Neuron (in vitro differentiated cells): ENCODE data around the gene JUNB.

ENCODE experiments used
- H2AFZ ChIP-seq: one replicate; pipeline ENCODE4 v1.6.1; 2013; ENCODE audit warnings: low read depth, mild to moderate bottlenecking, inconsistent platforms, low read length, moderate library complexity
- H3K27me3 ChIP-seq: one replicate; pipeline ENCODE4 v1.6.1; 2013; ENCODE audit warnings: low read length; ENCODE audit not compliant: insufficient read depth
- H3K36me3 ChIP-seq: one replicate; pipeline ENCODE4 v1.6.1; 2013; ENCODE audit warnings: low read length; ENCODE audit not compliant: insufficient read depth
- H3K4me1 ChIP-seq: one replicate; pipeline ENCODE4 v1.6.1; 2013; ENCODE audit warnings: low read length; ENCODE audit not compliant: insufficient read depth
- H3K4me3 ChIP-seq: 2 replicates; pipeline ENCODE4 v1.5.1; 2013; ENCODE audit warnings: mild to moderate bottlenecking, low read length, moderate library complexity
- H3K9me3 ChIP-seq: one replicate; pipeline ENCODE4 v1.6.1; 2013; ENCODE audit warnings: low read length

JUNB gene

GRCh38 chr19:12778905-12779161, 12.5 kb upstream of the JUNB start:
- no peak overlapping the region for H2AFZ ChIP-seq
- H3K27me3 ChIP-seq = no peaks in the 10 kb centered on the region
- H3K4me3 ChIP-seq = peak overlapping the region; percentile 50
- no peaks in the 10 kb centered on the region for H3K36me3 ChIP-seq
- no peaks in the 10 kb centered on the region for H3K9me3 ChIP-seq
- H3K4me1 ChIP-seq = peaks cover 46% of the 10 kb centered on the region

- Histone ChIP-seq H3K36me3 (no peaks in the 10 kb centered on the region), H2AFZ (no peak overlapping the region), H3K4me1 (peaks cover 51% of the 10 kb centered on the region), H3K9me3 (no peaks in the 10 kb centered on the region), H3K4me3 (no peak overlapping the region), H3K27me3 (no peaks in the 10 kb centered on the region)
Measured at GRCh38 chr19:12779162-12779993, 11.9 kb upstream of the JUNB start.

- Histone ChIP-seq H3K27me3 (no peaks in the 10 kb centered on the region), H3K4me3 (no peak overlapping the region), H2AFZ (peak overlapping the region; percentile 31), H3K4me1 (peaks cover 65% of the 10 kb centered on the region), H3K9me3 (no peaks in the 10 kb centered on the region), H3K36me3 (no peaks in the 10 kb centered on the region)
Measured at GRCh38 chr19:12782174-12782423, 9.2 kb upstream of the JUNB start.

- Histone ChIP-seq H3K9me3 (no peaks in the 10 kb centered on the region), H3K27me3 (no peaks in the 10 kb centered on the region), H2AFZ (peak overlapping the region; percentile 31), H3K4me3 (peak overlapping the region; percentile 44), H3K36me3 (no peaks in the 10 kb centered on the region), H3K4me1 (peaks cover 61% of the 10 kb centered on the region)
Measured at GRCh38 chr19:12782424-12783290, 8.6 kb upstream of the JUNB start.

GRCh38 chr19:12783291-12783848, 7.9 kb upstream of the JUNB start:
- Histone ChIP-seq H3K36me3 (no peaks in the 10 kb centered on the region), H2AFZ (no peak overlapping the region), H3K9me3 (no peaks in the 10 kb centered on the region), H3K4me1 (peaks cover 58% of the 10 kb centered on the region), H3K4me3 (no peak overlapping the region), H3K27me3 (no peaks in the 10 kb centered on the region)

GRCh38 chr19:12783849-12784393, 7.4 kb upstream of the JUNB start:
- Histone ChIP-seq H3K9me3 (no peaks in the 10 kb centered on the region), H3K27me3 (no peaks in the 10 kb centered on the region), H3K36me3 (no peaks in the 10 kb centered on the region), H2AFZ (no peak overlapping the region), H3K4me1 (peaks cover 58% of the 10 kb centered on the region), H3K4me3 (no peak overlapping the region)

GRCh38 chr19:12784394-12784870, 6.9 kb upstream of the JUNB start:
- H3K9me3 ChIP-seq = no peaks in the 10 kb centered on the region
- H2AFZ ChIP-seq = no peak overlapping the region
- peaks cover 58% of the 10 kb centered on the region for H3K4me1 ChIP-seq
- H3K4me3 ChIP-seq = no peak overlapping the region
- H3K27me3 ChIP-seq = no peaks in the 10 kb centered on the region
- H3K36me3 ChIP-seq = no peaks in the 10 kb centered on the region

GRCh38 chr19:12784871-12785430, 6.3 kb upstream of the JUNB start:
- no peaks in the 10 kb centered on the region for H3K36me3 ChIP-seq
- H3K4me1 ChIP-seq = peaks cover 57% of the 10 kb centered on the region
- no peak overlapping the region for H2AFZ ChIP-seq
- no peaks in the 10 kb centered on the region for H3K27me3 ChIP-seq
- no peak overlapping the region for H3K4me3 ChIP-seq
- H3K9me3 ChIP-seq = no peaks in the 10 kb centered on the region

- Histone ChIP-seq H3K4me1 (peaks cover 62% of the 10 kb centered on the region), H3K27me3 (no peaks in the 10 kb centered on the region)
Measured at GRCh38 chr19:12785431-12786031, 5.8 kb upstream of the JUNB start.

GRCh38 chr19:12786141-12786870, 5.0 kb upstream of the JUNB start:
- H3K4me1 ChIP-seq = peaks cover 68% of the 10 kb centered on the region
- H3K4me3 ChIP-seq = no peak overlapping the region

More at GRCh38 chr19:12785431-12786031, 5.8 kb upstream of the JUNB start:
- Histone ChIP-seq H3K4me3 (no peak overlapping the region), H3K36me3 (no peaks in the 10 kb centered on the region), H2AFZ (no peak overlapping the region), H3K9me3 (no peaks in the 10 kb centered on the region)

GRCh38 chr19:12786952-12787351, 4.3 kb upstream of the JUNB start:
- no peaks in the 10 kb centered on the region for H3K27me3 ChIP-seq
- H3K9me3 ChIP-seq = no peaks in the 10 kb centered on the region
- H2AFZ ChIP-seq = no peak overlapping the region
- H3K4me3 ChIP-seq = no peak overlapping the region
- H3K4me1 ChIP-seq = peaks cover 68% of the 10 kb centered on the region
- H3K36me3 ChIP-seq = no peaks in the 10 kb centered on the region

More at GRCh38 chr19:12786141-12786870, 5.0 kb upstream of the JUNB start:
- no peaks in the 10 kb centered on the region for H3K36me3 ChIP-seq
- no peaks in the 10 kb centered on the region for H3K27me3 ChIP-seq
- H2AFZ ChIP-seq = no peak overlapping the region
- H3K9me3 ChIP-seq = no peaks in the 10 kb centered on the region

- Histone ChIP-seq H3K27me3 (no peaks in the 10 kb centered on the region), H3K36me3 (no peaks in the 10 kb centered on the region), H3K4me3 (no peak overlapping the region), H3K4me1 (peaks cover 63% of the 10 kb centered on the region), H3K9me3 (no peaks in the 10 kb centered on the region), H2AFZ (no peak overlapping the region)
Measured at GRCh38 chr19:12787458-12787857, 3.8 kb upstream of the JUNB start.
